ENCODE measurements around the gene ACBD6.

GRCh38 chr1:180257486-180257885 is 244.9 kb downstream of the ACBD6 start:
- TF ChIP-seq CTCF (IDR thresholded peaks at IDR 0.05; ENCODE audit: low read length): no peak
- TF ChIP-seq EZH2 (IDR thresholded peaks at IDR 0.05; ENCODE audit: borderline replicate concordance, low read length): no peak
